ENCODE results near the gene CNNM2. TPM values are rescaled to one million over a fixed set of nuclear protein-coding genes. Genes with fewer than 3 reads are reported as not detected.

Gene CNNM2
- total RNA-seq, 6 experiments from 2014 or later, result 7.7 to 9.1 (median 8.1) TPM

- Mint-ChIP-seq H3K4me1 (ENCODE audit: low read depth) (no peaks in the 10 kb centered on the region), H3K27ac (no peak overlapping the region), H3K36me3 (ENCODE audit: low read depth) (no peaks in the 10 kb centered on the region)
Measured at GRCh38 chr10:102876747-102877153, 41.3 kb upstream of the CNNM2 start.

GRCh38 chr10:102878629-102879028 is 39.5 kb upstream of the CNNM2 start:
- H3K4me3 Mint-ChIP-seq, result no peak overlapping the region
- no peaks in the 10 kb centered on the region for H3K9me3 Mint-ChIP-seq
- no peaks in the 10 kb centered on the region for H3K4me1 Mint-ChIP-seq (ENCODE audit: low read depth)
- DNase-seq, result no peak
- H3K27ac Mint-ChIP-seq, result no peak overlapping the region
- no peaks in the 10 kb centered on the region for H3K36me3 Mint-ChIP-seq (ENCODE audit: low read depth)
- H3K27me3 Mint-ChIP-seq (ENCODE audit: insufficient read depth), result no peaks in the 10 kb centered on the region
- TF ChIP-seq CTCF (IDR thresholded peaks at IDR 0.05), result no peak

More at GRCh38 chr10:102876747-102877153, 41.3 kb upstream of the CNNM2 start:
- TF ChIP-seq CTCF (IDR thresholded peaks at IDR 0.05), result no peak
- Mint-ChIP-seq H3K4me3 (no peak overlapping the region), H3K9me3 (no peaks in the 10 kb centered on the region), H3K27me3 (ENCODE audit: insufficient read depth) (no peaks in the 10 kb centered on the region)
- no peak for DNase-seq

GRCh38 chr10:102880256-102880655 is 37.8 kb upstream of the CNNM2 start:
- DNase-seq, result no peak
- Mint-ChIP-seq H3K4me3 (no peak overlapping the region), H3K27me3 (ENCODE audit: insufficient read depth) (no peaks in the 10 kb centered on the region), H3K36me3 (ENCODE audit: low read depth) (no peaks in the 10 kb centered on the region), H3K4me1 (ENCODE audit: low read depth) (no peaks in the 10 kb centered on the region), H3K27ac (no peak overlapping the region), H3K9me3 (no peaks in the 10 kb centered on the region)
- no peak for TF ChIP-seq CTCF (IDR thresholded peaks at IDR 0.05)

- no peak overlapping the region for H3K4me3 Mint-ChIP-seq
- no peaks in the 10 kb centered on the region; the same call in 1 of the 2 replicates for H3K27me3 Mint-ChIP-seq (ENCODE audit: insufficient read depth)
- DNase-seq, result no peak
- no peaks in the 10 kb centered on the region for H3K9me3 Mint-ChIP-seq
- H3K36me3 Mint-ChIP-seq (ENCODE audit: low read depth), result no peaks in the 10 kb centered on the region
- H3K27ac Mint-ChIP-seq, result no peak overlapping the region
- no peak for TF ChIP-seq CTCF (IDR thresholded peaks at IDR 0.05)
- H3K4me1 Mint-ChIP-seq (ENCODE audit: low read depth), result no peaks in the 10 kb centered on the region
Measured at GRCh38 chr10:102888048-102888447, 30.0 kb upstream of the CNNM2 start.

GRCh38 chr10:102894466-102895213 is 23.5 kb upstream of the CNNM2 start:
- H3K36me3 Mint-ChIP-seq (ENCODE audit: low read depth), result no peaks in the 10 kb centered on the region

More at GRCh38 chr10:102894466-102895213, 23.5 kb upstream of the CNNM2 start:
- Mint-ChIP-seq H3K9me3 (no peaks in the 10 kb centered on the region), H3K27me3 (ENCODE audit: insufficient read depth) (no peaks in the 10 kb centered on the region; the same call in 1 of the 2 replicates), H3K27ac (no peak overlapping the region), H3K4me1 (ENCODE audit: low read depth) (no peaks in the 10 kb centered on the region), H3K4me3 (no peak overlapping the region)
- no peak for DNase-seq
- TF ChIP-seq CTCF (IDR thresholded peaks at IDR 0.05), result no peak
